Measurements from ENCODE around the gene DIP2B. TPM values are rescaled to one million over a fixed set of nuclear protein-coding genes. Genes with fewer than 3 reads are reported as not detected.

The DIP2B gene
- total RNA-seq, 4 donors from 2014 or later: 68.6 to 97.2 (median 73.7) TPM

DNA sequence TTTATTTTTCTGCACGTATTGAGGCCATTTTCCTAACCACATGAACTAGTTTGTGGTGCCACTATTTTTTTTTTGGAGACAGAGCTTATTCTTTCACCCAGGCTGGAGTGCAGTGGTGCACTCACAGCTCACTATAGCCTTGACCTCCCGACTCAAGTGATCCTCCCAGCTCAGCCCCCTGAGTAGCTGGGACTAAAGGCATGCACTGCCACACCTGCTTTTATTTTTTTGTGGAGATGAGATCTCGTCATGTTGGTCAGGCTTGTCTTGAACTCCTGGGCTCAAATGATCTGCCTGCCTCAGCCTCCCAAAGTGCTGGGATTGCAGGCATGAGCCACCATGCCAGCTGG, 60.1 kb downstream of the DIP2B start:
- TF ChIP-seq EP300 (IDR thresholded peaks at IDR 0.05) (no peak), POLR2A (IDR thresholded peaks at IDR 0.05) (no peak), POLR2AphosphoS5 (IDR thresholded peaks at IDR 0.05) (no peak)
- TF ChIP-seq, protein P1, sequence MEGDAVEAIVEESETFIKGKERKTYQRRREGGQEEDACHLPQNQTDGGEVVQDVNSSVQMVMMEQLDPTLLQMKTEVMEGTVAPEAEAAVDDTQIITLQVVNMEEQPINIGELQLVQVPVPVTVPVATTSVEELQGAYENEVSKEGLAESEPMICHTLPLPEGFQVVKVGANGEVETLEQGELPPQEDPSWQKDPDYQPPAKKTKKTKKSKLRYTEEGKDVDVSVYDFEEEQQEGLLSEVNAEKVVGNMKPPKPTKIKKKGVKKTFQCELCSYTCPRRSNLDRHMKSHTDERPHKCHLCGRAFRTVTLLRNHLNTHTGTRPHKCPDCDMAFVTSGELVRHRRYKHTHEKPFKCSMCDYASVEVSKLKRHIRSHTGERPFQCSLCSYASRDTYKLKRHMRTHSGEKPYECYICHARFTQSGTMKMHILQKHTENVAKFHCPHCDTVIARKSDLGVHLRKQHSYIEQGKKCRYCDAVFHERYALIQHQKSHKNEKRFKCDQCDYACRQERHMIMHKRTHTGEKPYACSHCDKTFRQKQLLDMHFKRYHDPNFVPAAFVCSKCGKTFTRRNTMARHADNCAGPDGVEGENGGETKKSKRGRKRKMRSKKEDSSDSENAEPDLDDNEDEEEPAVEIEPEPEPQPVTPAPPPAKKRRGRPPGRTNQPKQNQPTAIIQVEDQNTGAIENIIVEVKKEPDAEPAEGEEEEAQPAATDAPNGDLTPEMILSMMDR (IDR thresholded peaks at IDR 0.05): no peak
- Histone ChIP-seq H3K36me3 (no peaks in the 10 kb centered on the region), H3K27ac (no peak overlapping the region), H3K4me1 (peaks cover 44% of the 10 kb centered on the region), H3K4me3 (no peak overlapping the region), H3K9me3 (no peaks in the 10 kb centered on the region), H3K27me3 (no peaks in the 10 kb centered on the region)
- WGBS: 75% methylated on average over 3 of the region's 3 CpGs
- DNase-seq (ENCODE audit: low spot score in 2 of 2): no peak

DNA sequence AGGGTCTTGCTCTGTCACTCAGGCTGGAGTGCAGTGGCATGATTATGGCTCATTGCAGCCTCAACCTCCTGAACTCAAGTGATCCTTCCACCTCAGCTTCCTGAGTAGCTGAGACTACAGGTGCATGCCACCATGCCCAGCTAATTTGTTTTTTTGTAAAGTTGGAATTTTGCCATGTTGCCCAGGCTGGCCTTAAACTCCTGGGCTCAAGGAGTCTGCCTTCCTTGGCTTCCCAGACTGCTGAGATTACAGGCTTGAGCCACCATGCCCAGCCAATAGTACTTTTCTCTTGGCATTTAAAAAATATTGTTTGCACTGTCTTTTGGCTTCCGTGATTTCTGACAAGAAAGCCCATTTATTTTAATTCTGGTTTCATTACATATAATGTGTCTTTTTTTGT, 61.3 kb downstream of the DIP2B start:
- Histone ChIP-seq H3K4me1 (peaks cover 49% of the 10 kb centered on the region), H3K27ac (no peak overlapping the region), H3K27me3 (no peaks in the 10 kb centered on the region), H3K9me3 (no peaks in the 10 kb centered on the region), H3K4me3 (no peak overlapping the region), H3K36me3 (no peaks in the 10 kb centered on the region)
- TF ChIP-seq EP300 (IDR thresholded peaks at IDR 0.05): no peak
- TF ChIP-seq POLR2AphosphoS5 (IDR thresholded peaks at IDR 0.05): no peak
- TF ChIP-seq, protein P1 (IDR thresholded peaks at IDR 0.05): no peak
- no peak for TF ChIP-seq POLR2A (IDR thresholded peaks at IDR 0.05)
- DNase-seq (ENCODE audit: low spot score in 2 of 2): no peak
- WGBS: 93% methylated on average over 1 of the region's 1 CpG

DNA sequence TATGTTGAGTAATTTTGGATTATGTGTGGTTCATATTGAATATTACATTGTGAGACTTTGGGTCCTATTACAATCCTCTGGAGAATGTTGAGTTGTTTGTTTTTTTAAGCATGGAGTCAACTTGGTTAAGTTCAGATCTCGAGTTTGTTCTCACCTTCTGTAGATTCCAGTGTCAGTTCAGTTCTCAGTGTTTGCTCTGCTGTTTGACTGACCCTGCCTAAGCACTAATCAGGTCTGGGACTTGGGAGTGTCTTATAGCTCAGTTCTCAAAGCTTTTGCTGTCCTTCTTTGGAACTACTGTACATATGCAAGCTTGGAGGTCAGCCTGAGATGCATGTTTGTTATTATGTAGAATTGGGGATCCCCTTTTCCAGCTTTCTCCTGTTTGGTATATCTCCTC, 63.1 kb downstream of the DIP2B start:
- no peak for DNase-seq (ENCODE audit: low spot score in 2 of 2)
- TF ChIP-seq POLR2AphosphoS5 (IDR thresholded peaks at IDR 0.05): no peak
- TF ChIP-seq, protein P1 (IDR thresholded peaks at IDR 0.05): no peak
- no peak for TF ChIP-seq POLR2A (IDR thresholded peaks at IDR 0.05)
- TF ChIP-seq EP300 (IDR thresholded peaks at IDR 0.05): no peak
- 38% methylated on average over 1 of the region's 1 CpG for WGBS
- H3K4me3 ChIP-seq: no peak overlapping the region
- H3K4me1 ChIP-seq: peaks cover 62% of the 10 kb centered on the region
- no peaks in the 10 kb centered on the region for H3K27me3 ChIP-seq
- no peaks in the 10 kb centered on the region for H3K36me3 ChIP-seq
- peak overlapping the region; percentile 66 for H3K27ac ChIP-seq
- H3K9me3 ChIP-seq: no peaks in the 10 kb centered on the region

DNA sequence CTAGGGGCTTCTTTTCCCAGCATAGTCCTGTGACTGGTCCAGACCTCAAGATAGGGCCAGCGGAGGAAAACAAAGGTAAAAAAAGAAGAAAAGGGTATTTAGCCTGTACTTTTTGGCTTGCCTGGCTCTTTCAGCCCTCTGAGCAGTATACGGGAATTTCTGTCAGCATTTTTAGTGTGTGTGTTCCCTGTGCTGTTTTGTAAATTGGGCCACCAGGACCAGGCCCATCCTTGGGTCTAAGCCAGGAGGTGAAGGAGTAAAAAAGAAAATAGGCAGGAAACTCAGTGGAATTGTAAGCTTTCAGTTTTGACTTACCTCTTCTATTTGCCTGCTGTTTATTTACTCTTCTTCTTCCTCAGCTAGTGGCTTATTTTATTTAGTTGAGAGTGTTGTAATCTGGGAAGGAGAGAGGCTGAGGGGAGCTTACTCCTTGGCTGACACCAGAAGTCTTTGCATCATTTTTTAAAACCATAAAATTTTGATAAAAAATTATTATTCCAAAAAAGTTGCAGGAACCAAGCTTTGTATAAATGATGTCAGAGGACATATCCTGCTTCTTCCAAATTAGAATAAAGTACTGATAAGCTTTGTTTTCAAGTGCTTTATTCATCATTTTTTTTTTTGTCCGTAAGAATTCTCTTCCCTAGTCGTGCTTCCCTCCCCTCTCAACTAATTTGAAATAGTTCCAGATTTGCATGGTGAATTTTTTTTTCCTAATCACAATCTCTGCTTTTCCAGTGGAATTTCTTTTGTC, 63.7 kb downstream of the DIP2B start:
- WGBS: 39% methylated on average over 4 of the region's 4 CpGs
- TF ChIP-seq, protein P1 (IDR thresholded peaks at IDR 0.05): no peak
- TF ChIP-seq EP300 (IDR thresholded peaks at IDR 0.05): no peak
- TF ChIP-seq POLR2AphosphoS5 (IDR thresholded peaks at IDR 0.05): no peak
- TF ChIP-seq POLR2A (IDR thresholded peaks at IDR 0.05): no peak
- peak overlapping the region; percentile 66 for H3K27ac ChIP-seq
- H3K36me3 ChIP-seq: no peaks in the 10 kb centered on the region
- no peak for DNase-seq (ENCODE audit: low spot score in 2 of 2)
- H3K4me3 ChIP-seq: no peak overlapping the region
- no peaks in the 10 kb centered on the region for H3K9me3 ChIP-seq
- peaks cover 67% of the 10 kb centered on the region for H3K4me1 ChIP-seq
- no peaks in the 10 kb centered on the region for H3K27me3 ChIP-seq

DNA sequence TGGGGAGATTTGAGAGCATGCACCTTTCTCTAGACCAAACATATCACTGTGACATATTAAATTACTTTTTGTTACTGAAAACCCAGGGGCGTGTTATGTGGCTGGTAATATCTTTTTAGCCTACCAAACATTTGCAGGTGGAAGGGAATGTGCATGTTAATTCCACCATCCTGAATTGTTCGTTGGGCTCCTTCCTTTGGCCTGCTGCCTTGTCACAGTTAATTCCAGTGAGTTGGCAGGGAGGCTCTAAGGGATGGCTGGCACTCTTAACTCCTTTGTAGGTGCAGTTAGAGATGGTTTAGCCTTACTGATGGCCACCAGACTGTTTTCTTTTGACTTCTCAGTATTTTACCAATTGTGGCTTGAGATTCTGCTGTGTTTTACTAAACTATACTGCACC, 64.5 kb downstream of the DIP2B start:
- 36% methylated on average over 2 of the region's 2 CpGs for WGBS
- Histone ChIP-seq H3K27ac (no peak overlapping the region), H3K4me3 (no peak overlapping the region), H3K9me3 (no peaks in the 10 kb centered on the region), H3K27me3 (no peaks in the 10 kb centered on the region), H3K4me1 (peaks cover 68% of the 10 kb centered on the region), H3K36me3 (no peaks in the 10 kb centered on the region)
- DNase-seq (ENCODE audit: low spot score in 2 of 2): no peak
- TF ChIP-seq, protein P1 (IDR thresholded peaks at IDR 0.05): no peak
- TF ChIP-seq POLR2A (IDR thresholded peaks at IDR 0.05) (no peak), EP300 (IDR thresholded peaks at IDR 0.05) (no peak), POLR2AphosphoS5 (IDR thresholded peaks at IDR 0.05) (no peak)

Measured in suprapubic skin (tissue), 4 donors.